ENCODE results near the gene ALS2CL. TPM values are rescaled to one million over a fixed set of nuclear protein-coding genes. Genes with fewer than 3 reads are reported as not detected.
"Not testable (repeated sequence)": the region's sequence is repeated elsewhere in the genome, so short reads cannot be mapped to it uniquely, and the experiment has no call there.

Gene ALS2CL, protein sequence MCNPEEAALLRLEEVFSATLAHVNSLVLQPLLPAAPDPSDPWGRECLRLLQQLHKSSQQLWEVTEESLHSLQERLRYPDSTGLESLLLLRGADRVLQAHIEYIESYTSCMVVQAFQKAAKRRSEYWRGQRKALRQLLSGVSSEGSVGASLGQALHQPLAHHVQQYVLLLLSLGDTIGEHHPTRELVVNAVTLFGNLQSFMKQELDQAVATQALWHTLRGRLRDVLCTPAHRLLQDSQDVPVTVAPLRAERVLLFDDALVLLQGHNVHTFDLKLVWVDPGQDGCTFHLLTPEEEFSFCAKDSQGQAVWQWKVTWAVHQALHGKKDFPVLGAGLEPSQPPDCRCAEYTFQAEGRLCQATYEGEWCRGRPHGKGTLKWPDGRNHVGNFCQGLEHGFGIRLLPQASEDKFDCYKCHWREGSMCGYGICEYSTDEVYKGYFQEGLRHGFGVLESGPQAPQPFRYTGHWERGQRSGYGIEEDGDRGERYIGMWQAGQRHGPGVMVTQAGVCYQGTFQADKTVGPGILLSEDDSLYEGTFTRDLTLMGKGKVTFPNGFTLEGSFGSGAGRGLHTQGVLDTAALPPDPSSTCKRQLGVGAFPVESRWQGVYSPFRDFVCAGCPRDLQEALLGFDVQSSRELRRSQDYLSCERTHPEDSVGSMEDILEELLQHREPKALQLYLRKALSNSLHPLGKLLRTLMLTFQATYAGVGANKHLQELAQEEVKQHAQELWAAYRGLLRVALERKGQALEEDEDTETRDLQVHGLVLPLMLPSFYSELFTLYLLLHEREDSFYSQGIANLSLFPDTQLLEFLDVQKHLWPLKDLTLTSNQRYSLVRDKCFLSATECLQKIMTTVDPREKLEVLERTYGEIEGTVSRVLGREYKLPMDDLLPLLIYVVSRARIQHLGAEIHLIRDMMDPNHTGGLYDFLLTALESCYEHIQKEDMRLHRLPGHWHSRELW
- total RNA-seq: 100 to 1,000 TPM; 129 to 260 (median 172) TPM

DNA sequence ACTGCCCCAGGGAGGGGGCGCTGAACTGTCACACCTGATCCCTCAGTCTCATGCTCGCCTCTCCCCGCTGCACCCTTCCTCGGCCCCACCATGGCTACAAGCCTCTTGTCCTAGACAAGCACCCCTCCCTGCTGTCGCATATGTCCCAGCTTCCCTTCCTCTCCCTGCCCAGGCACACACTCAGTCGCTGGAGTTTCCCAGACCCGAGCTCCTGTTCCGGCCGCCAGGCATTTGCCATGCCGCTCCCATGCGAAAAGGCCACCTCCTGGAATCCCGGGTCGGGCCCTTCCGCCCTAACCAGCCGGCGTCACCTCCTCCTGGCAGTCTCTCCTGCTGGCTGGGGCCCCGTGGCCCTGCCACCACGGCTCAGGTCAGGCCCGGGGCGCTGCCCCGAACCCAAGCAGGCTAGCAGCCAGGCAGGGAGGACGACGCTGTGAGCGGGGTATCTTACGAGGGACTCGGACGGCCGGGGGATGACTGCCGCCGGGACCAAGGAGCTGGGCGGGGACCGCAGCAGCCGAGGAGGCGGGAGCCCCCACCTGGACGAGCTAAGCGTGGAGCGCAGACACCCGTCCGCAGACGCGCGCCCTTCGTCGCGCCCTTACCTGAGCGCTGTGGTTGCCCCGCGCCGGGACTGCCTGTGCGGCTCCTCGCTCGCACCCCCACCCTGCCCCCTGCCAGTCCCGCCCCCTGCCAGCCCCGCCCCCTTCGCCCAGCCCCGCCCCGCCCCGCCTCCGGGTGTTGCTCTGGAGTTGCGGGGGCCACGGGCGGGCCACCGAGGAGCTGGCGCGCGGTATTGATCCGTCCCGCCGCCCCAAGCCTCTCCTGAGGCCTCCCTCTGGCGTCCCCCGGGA, at the start of gene ALS2CL:
TSS of gene ALS2CL (minus strand) at position 642 of the 854 bp plus-strand sequence. CDS start 4,239 bp downstream, outside the sequence.
- TF ChIP-seq POLR2AphosphoS5 (IDR thresholded peaks at IDR 0.05): peak in 1 of 3 donors; percentile 25
- TF ChIP-seq EP300 (IDR thresholded peaks at IDR 0.05): no peak
- Histone ChIP-seq H3K27ac (peak within 1 kb of the TSS; percentile 90), H3K4me1 (peaks cover 73% of the 10 kb centered on the region), H3K9me3 (no peaks in the 10 kb centered on the region), H3K4me3 (peak within 1 kb of the TSS; percentile 70), H3K36me3 (peaks cover 6% of the 10 kb centered on the region), H3K27me3 (no peaks in the 10 kb centered on the region)
- 1% methylated on average over 18 of the region's 71 CpGs for WGBS
- DNase-seq (ENCODE audit: low spot score in 2 of 2): peak; percentile 83 to 85

DNA sequence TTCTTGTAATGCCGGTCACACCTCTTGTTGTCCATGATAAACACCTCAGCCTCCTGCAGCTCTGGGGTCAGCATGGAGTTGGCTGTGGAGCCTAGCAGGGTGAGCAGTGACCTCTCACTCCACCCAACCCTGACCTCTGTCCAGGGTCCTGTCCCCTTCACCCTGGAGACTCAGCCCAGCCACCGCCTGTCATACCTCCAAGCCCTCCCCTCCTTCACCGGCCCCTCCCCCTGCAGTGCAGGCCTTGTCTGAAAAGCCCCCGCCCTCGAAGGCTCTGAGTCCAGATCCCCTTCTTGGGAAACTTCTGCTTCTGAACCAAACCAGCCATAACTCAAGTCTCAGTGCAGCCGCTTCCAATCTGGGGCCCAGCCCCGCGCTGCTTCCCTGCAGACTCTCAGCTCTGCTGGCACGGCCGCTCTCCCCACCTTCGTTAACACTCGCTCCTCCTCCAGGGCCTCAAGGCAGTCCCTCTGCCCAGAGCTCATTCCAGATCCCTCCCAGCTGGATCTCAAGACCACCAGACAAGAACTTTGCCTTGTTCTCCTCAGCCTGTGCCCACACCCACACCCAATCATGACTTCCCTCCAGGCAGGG, 49.6 kb upstream of the ALS2CL start:
- 74% methylated on average over 12 of the region's 12 CpGs for WGBS
- no peak overlapping the region for H3K27ac ChIP-seq
- H3K4me3 ChIP-seq: no peak overlapping the region
- no peaks in the 10 kb centered on the region for H3K9me3 ChIP-seq
- TF ChIP-seq POLR2A (IDR thresholded peaks at IDR 0.05) (no peak), EP300 (IDR thresholded peaks at IDR 0.05) (no peak), POLR2AphosphoS5 (IDR thresholded peaks at IDR 0.05) (no peak)
- TF ChIP-seq, protein P1, sequence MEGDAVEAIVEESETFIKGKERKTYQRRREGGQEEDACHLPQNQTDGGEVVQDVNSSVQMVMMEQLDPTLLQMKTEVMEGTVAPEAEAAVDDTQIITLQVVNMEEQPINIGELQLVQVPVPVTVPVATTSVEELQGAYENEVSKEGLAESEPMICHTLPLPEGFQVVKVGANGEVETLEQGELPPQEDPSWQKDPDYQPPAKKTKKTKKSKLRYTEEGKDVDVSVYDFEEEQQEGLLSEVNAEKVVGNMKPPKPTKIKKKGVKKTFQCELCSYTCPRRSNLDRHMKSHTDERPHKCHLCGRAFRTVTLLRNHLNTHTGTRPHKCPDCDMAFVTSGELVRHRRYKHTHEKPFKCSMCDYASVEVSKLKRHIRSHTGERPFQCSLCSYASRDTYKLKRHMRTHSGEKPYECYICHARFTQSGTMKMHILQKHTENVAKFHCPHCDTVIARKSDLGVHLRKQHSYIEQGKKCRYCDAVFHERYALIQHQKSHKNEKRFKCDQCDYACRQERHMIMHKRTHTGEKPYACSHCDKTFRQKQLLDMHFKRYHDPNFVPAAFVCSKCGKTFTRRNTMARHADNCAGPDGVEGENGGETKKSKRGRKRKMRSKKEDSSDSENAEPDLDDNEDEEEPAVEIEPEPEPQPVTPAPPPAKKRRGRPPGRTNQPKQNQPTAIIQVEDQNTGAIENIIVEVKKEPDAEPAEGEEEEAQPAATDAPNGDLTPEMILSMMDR (IDR thresholded peaks at IDR 0.05): no peak
- no peaks in the 10 kb centered on the region for H3K36me3 ChIP-seq
- DNase-seq (ENCODE audit: low spot score in 2 of 2): no peak
- no peaks in the 10 kb centered on the region for H3K27me3 ChIP-seq
- no peaks in the 10 kb centered on the region for H3K4me1 ChIP-seq

DNA sequence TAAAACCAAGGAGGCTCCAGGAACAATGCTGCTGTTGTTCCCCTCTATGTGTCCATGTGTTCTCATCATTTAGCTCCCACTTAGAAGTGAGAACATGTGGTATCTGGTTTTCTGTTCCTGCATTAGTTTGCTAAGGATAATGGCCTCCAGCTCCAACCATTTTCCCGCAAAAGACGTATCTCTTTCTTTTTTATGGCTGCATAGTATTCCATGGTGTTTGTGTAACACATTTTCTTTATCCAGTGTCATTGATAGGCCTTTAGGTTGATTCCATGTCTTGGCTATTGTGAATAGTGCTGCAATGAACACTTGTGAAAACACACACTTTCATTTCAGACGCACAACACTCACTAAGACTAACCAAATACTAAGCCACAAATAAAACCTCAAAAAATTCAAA, 46.1 kb upstream of the ALS2CL start:
- 94% methylated on average over 3 of the region's 3 CpGs for WGBS
- not testable (repeated sequence) for H3K9me3 ChIP-seq; H3K27ac ChIP-seq; H3K36me3 ChIP-seq; H3K27me3 ChIP-seq; H3K4me3 ChIP-seq; DNase-seq (ENCODE audit: low spot score in 2 of 2); H3K4me1 ChIP-seq

DNA sequence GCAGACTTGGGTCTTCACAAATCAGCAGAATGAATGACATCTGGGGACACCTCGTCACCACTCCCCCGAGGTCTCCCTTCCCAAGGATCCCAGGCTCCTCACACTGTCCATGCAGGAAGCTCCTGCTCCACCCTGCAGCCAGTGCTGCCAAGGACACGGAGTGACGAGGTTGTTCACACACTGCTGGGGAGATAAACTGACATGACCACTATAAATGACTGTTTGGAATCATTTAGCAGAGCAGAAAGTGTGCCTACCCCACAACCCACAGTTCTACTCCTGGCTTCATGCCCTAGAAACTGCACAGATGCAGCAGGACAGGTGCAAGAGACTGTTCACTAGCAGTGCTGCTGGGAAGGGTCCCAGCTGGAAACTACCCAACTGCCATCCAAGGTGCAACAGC, 43.9 kb upstream of the ALS2CL start:
- Histone ChIP-seq H3K4me3 (no peak overlapping the region), H3K4me1 (no peaks in the 10 kb centered on the region), H3K9me3 (no peaks in the 10 kb centered on the region), H3K36me3 (no peaks in the 10 kb centered on the region), H3K27me3 (no peaks in the 10 kb centered on the region), H3K27ac (no peak overlapping the region)
- TF ChIP-seq POLR2AphosphoS5 (IDR thresholded peaks at IDR 0.05): no peak
- no peak for DNase-seq (ENCODE audit: low spot score in 2 of 2)
- 75% methylated on average over 4 of the region's 4 CpGs for WGBS

DNA sequence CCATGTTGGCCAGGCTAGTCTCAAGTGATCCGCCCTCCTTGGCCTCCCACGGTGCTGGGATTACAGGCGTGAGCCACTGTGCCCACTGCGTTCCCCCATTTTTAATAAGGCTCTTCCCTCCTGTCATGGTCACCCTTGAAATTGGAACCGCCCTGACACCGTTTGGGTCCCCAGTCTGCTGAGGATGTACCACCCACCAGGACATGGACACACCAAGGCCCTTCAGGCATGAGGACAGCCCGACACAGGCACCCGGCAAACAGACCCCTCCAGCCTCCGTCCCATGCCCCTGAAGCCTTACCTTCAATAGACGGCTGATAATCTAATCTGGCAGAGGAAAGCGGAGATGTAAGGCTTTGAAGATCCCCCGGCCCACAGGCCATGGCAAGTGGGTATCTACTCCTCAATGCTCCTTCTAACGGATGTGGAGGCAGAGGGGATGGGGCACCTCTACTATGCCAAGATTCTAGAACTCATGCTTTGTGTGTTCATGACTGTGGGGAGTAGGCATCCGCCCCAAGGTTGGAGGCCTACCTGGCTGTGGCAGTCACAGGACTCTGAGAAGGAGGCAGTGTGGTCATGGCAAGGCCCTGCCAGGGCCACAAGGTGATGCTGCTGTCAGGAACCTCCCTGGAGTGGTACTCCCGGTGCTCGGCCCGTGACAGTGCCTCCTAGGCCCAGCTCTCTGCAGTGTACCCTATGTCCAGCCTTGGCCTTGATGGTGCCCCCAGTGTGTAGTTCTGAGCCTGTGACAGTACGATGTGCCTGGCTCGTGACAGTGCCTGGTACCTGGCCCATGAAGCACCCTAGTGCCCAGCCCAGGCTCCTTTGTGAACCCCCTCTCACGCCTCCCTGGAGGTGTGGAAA, 42.8 kb upstream of the ALS2CL start:
- no peaks in the 10 kb centered on the region for H3K4me1 ChIP-seq
- TF ChIP-seq POLR2A (IDR thresholded peaks at IDR 0.05) (no peak), POLR2AphosphoS5 (IDR thresholded peaks at IDR 0.05) (no peak), EP300 (IDR thresholded peaks at IDR 0.05) (no peak)
- TF ChIP-seq, protein P1 (IDR thresholded peaks at IDR 0.05): no peak
- no peaks in the 10 kb centered on the region for H3K36me3 ChIP-seq
- no peak overlapping the region for H3K4me3 ChIP-seq
- H3K27me3 ChIP-seq: no peaks in the 10 kb centered on the region
- H3K27ac ChIP-seq: no peak overlapping the region
- 85% methylated on average over 19 of the region's 20 CpGs for WGBS
- H3K9me3 ChIP-seq: no peaks in the 10 kb centered on the region
- DNase-seq (ENCODE audit: low spot score in 2 of 2): no peak
